Measurements from ENCODE around the gene NDUFB2.
"Not testable (repeated sequence)": the region's sequence is repeated elsewhere in the genome, so short reads cannot be mapped to it uniquely, and the experiment has no call there.

NDUFB2 gene

DNA sequence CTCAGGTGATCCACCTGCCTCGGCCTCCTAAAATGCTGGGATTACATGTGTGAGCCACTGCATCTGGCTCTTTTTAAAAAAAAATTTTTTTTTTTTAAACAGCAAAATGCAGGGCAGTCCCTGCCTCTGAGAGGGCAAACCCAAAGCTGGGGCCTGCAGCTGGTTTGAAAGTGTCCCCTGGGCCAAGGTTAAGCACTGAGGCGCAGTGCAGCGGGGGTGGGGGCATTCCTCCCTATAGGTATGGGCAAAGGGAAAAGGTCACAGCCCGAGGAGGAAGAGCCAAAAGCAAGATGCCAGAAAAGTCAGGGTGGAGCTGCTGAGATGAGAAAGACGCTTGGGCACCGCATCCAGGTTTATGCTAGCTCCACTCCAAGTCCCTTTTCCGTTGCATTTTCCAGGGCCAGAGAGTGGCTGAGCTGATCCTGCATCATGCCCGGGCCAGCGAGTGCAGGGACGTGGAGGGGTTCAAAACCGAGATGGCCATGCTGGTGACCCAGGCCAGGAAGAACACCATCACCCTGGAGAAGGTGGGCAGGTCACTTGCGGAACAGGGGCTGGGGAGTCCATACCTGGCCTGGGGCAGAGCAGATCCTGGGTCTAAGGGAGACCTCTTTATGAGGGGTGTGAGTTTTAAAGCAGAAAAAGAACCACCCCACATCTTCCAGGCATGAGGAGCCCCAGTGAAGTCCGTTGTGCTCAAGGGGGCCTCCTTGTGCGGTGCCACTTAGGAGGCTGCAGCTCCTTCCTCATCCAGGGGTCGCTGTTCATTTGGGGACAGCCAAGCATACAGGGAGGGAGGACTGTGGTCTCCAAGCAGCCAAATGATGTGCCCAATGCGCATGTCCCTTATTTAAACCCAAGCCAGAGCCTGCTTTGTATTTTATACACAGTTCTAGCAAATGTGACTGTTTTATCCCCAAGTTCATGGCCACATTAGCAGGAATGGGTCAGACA, 7.0 kb upstream of the NDUFB2 start:
- DNase-seq (ENCODE audit: low read depth in 2 of 2) = no peak

DNA sequence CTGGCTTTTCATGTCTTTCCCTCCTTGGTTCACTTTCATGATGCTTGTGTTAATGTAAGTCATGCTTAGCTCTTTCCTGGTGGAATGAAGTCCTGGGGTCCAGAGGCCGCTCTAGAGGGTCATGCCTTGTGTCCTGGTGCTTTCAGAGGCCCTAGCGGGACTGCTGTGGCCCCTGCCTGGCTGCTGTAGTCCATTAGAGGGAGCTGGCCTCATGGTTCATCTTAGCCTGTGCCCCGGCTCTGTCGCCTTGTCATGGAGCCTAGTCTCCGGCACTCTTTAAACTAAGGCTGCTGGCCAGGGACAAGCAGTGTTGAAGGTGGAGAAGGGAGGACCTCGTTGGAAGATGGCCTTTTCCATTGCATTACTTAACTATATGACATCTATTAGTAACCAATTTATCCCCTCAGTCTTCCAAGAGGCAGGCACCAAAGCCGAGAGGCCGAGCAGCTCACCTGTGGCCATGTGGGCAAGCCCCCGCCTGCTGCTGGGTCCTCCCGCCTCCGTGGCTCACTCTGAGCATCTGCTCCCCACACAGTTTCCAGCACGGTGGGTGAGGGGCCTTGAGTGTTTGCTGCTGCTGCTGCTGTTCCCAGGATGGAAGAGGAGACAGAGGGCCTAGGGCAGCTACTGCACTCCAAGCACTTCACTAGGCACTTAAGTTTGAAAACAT, 5.0 kb upstream of the NDUFB2 start:
- no peak for DNase-seq (ENCODE audit: low read depth in 2 of 2)

DNA sequence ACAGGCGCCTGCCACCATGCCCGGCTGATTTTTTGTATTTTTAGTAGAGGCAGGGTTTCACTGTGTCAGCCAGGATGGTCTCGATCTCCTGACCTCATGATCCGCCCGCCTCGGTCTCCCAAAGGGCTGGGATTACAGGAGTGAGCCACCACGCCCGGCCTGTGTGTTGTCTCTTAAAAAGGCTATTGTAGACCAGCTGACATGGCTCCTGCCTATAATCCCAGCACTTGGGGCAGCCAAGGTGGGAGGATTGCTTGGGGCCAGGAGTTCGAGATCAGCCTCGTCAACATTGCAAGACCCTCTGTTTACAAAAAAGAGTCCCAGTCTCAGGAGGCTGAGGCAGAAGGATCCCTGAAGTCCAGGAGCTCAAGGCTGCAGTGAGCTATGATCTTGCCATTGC, 2.7 kb upstream of the NDUFB2 start:
- DNase-seq (ENCODE audit: low read depth in 2 of 2) = not testable (repeated sequence)

DNA sequence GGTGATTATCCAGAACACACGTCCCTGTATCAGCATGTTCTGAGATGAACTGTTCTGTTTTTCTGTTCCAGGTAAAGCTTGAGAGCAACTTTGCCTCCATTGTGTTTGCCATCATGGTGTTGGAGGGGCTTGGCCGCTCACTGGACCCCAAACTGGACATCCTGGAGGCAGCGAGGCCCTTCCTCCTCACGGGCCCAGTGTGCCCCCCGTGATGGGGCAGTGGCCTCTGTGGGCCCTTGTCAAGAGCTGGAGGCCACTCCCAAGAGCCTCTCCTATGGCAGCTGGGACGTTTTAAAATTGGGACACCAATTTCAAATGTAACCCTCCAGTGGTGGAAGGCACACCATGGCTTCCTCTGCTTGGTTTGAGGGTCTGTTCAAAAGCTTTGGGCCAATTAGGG, 1.9 kb upstream of the NDUFB2 start:
- DNase-seq (ENCODE audit: low read depth in 2 of 2) = no peak

DNA sequence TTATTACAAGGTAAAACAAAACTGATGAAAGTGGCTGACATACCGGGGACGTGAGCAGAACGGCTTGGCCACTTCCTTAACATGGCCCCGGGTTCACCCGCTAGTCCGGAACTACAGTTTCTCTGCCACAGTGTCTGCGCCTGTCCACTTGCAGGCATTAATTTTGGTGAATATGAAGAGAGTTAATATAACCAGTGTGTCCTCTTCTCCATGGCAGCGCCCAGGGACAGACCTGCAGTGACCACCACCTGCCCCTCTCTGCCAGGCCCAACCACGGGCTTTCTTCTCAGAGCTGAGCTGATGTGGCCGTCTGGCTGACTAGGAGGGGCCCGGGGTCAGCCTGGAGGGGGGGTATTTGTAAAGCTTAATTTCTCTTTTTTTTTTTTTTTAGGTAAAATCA, 1.1 kb upstream of the NDUFB2 start:
- DNase-seq (ENCODE audit: low read depth in 2 of 2) = no peak

DNA sequence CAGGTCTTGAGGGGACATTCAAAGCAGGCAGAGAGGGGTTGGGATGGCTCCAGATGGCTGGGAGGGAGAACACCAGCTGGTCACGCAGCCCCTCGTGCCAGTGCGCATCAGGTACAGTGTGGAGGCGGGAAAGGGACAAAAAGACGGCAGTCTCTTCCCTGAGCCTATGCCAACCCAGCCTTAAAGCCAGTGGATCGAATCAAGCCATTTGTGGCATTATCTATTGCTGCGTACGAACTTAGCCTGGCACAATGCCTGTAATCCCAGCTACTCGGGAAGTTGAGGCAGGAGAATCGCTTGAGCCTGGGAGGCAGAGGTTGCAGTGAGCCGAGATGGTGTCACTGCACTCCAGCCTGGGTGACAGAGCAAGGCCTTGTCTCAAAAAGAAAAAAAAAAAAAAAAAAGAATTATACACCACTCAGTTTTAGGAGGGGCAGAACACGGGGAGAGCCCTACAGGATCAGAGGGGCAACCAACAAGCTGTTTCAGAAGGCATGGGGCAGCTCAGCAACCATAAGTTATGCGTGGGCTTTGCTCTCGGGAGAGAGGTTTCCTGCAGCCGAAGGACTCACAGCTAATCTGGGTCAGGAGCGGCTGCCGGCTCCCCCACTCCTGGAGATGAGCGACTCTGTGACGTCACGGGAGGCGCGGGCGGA, 356 bp upstream of the NDUFB2 start:
- DNase-seq (ENCODE audit: low read depth in 2 of 2) = peak; percentile 90 to 94

DNA sequence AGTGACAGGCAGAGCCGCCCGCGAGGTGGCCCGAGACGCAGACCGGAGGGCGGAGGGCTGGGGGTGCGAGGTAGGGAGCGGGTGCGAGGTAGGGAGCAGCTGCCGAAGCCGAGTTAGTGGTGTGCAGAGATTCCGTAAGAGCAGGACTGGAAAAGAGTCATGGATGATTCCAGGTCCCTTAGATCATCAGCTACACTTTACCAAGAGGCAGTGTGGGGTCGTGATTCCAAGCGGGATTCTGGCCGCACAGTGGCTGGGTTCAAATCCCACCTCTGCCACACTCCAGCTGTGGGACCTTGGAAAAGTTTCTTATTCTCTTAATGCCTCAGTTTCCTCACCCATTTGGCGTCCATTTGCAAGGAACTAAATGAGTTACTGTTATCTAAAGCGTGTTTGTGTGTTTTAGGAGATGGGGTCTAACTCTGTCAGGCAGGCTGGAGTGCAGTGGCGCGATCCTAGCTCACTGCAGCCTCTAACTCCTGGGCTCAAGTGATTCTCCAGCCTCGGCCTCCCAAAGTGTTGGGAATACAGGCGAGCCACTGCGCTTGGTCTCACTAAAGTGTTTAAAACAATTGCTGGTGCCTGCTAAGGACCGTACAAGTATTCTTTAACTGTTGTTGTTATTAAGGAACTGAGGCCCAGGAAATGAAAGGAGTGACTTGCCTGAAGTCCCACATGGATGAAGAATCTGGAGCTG, 1.1 kb downstream of the NDUFB2 start:
- no peak for DNase-seq (ENCODE audit: low read depth in 2 of 2)

DNA sequence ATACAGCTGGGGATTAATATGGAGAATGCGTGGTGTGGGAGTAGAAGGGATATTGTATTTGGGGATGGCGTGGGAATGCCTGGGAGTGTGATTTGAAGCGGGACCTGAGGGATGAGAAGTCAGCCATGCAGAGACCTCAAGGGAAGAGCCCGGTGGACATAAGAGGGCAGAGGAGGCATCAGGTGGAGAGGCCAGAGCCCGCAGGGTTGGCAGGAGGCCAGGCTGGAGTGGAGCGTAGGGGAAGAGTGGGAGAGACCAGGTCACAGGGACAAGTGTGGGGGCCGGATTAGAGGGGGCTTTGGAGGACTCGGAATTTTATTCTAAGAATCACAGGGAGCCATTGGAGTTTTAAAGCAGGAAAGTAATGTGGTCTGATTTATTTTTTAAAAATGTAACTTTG, 2.0 kb downstream of the NDUFB2 start:
- DNase-seq (ENCODE audit: low read depth in 2 of 2) = no peak

DNA sequence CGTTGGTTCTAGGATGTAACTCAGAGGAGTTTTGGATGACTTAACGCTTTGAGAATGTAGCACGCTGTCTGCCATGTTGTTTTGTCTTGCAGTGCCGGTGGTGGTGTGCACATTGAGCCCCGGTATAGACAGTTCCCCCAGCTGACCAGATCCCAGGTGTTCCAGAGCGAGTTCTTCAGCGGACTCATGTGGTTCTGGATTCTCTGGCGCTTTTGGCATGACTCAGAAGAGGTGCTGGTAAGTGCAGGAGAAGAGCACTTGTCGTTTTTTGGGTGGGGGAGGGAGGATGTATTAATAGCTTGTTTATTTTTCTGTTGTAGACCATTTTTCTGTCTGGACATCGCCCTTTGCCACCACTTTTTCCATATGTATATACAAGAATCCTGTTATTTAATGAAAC, 6.3 kb downstream of the NDUFB2 start:
- no peak for DNase-seq (ENCODE audit: low read depth in 2 of 2)

DNA sequence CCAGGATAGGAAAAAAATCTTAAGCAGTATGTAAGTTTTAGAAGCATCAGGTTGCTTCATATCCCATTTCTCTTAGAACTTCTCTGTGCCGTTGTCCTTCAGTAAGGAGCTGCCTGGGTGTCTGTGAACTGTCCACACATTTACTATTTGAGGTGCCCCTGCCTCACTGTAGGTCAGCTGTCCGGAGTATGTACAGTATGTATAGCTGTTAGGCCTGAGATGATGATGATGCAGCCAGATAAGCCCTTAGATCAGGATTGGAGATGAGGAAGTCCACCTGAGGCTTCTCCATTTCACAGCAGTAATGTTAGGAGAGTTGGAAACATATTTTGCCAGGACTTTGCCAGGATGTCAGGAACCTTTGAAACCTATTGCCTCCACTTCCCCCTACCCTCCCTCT, 7.7 kb downstream of the NDUFB2 start:
- no peak for DNase-seq (ENCODE audit: low read depth in 2 of 2)

DNA sequence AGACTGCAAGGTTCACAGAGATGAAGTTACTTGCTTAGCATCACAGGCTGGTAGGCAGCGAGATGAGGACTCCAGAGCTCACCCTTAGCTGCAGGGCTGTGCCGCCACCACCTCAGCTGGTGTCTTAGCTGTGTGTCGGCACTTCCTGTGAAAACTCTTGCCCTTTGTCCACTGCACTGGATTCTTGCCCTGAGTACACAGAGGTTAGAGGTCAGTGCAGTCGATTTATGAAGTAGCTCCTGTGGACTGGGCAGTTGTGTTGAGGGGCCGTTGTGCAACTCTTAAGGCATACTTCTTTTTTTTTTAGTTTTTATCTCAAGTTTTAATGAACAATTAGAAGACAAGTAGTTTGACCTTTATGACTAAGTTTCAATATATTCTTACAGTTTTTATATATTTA, 10.6 kb downstream of the NDUFB2 start:
- DNase-seq (ENCODE audit: low read depth in 2 of 2) = no peak

DNA sequence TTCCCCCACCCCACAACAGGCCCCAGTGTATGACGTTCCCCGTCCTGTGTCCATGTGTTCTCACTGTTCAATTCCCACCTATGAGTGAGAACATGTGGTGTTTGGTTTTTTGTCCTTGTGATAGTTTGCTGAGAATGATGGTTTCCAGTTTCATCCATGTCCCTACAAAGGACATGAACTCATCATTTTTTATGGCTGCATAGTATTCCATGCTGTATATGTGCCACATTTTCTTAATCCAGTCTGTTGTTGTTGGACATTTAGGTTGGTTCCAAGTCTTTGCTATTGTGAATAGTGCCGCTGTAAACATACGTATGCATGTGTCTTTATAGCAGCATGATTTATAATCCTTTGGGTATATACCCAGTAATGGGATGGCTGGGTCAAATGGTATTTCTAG, 12.3 kb downstream of the NDUFB2 start:
- not testable (repeated sequence) for DNase-seq (ENCODE audit: low read depth in 2 of 2)

DNA sequence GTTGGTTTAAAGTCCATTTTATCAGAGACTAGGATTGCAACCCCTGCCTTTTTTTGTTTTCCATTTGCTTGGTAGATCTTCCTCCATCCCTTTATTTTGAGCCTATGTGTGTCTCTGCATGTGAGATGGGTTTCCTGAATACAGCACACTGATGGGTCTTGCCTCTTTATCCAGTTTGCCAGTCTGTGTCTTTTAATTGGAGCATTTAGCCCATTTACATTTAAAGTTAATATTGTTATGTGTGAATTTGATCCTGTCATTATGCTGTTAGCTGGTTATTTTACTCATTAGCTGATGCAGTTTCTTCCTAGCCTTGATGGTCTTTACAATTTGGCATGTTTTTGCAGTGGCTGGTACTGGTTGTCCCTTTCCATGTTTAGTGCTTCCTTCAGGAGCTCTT, 15.9 kb downstream of the NDUFB2 start:
- not testable (repeated sequence) for DNase-seq (ENCODE audit: low read depth in 2 of 2)

DNA sequence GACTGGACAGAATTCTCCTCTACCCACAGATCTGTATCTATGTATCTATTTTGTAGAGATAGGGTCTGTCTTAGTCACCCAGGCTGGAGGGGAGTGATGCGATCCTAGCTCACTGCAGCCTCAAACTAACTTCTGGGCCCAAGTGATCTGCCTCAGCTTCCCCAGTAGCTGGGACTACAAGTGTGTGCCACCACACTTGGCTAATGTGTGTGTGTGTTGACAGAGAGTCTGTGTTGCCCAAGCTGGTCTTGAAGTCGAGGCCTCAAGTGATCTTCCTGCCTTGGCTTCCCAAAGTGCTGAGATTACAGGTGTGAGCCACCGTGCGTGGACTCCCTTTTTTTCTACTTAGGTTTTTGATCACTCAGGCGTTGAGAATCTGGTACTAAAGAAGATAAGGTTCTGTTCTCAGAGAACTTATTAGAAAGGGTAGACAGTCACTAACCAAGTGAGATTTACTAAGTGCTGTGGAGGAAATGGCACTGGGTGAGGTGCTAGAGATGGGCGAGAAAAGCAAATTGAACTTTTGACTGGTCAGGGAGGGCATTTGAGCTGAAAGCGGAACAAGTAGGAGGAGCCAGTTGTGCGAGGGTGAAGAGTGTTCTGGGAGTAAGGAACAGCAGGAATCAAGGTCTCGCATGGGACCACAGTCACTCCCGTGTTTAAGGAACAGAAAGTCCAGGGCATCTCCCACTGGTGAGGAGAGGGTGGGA, 18.0 kb downstream of the NDUFB2 start:
- DNase-seq (ENCODE audit: low read depth in 2 of 2) = no peak

DNA sequence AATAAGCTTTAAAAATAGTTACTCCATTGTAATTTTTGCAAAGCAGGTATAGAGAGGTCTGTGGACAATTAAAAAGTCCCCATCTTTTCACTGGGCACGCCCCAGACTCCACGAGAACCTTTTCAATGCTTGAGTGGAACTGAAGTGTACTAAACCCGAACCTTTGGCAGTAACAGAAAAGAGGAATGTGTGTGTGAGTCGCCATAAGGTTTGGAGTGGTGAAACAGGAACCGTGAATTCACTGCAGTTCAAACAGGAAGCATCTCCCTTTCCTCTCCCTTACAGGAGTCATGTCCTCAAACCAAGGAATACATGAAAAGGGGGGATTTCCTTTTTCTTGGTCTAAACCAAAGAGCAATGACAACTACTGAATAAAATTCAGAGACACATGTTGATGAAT, 23.2 kb downstream of the NDUFB2 start:
- DNase-seq (ENCODE audit: low read depth in 2 of 2) = no peak

DNA sequence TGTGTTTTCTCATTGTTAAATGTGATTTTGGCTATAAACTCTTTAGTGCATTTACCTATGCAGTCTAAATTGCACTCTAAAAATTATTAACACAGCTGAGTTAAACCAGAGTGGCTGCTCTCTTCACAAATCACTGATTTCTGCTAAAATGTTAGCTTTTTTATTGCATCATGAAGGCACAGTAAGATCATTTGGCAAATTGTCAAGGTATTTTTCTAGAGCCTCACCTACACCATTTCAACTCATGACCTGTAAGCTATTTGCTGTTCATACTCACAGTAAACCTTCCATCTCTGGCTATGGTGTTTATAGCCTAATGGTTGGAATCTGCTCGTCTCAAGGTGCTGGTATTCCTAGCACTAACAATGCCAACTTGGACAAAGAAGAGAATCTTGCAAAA, 25.7 kb downstream of the NDUFB2 start:
- no peak for DNase-seq (ENCODE audit: low read depth in 2 of 2)

DNA sequence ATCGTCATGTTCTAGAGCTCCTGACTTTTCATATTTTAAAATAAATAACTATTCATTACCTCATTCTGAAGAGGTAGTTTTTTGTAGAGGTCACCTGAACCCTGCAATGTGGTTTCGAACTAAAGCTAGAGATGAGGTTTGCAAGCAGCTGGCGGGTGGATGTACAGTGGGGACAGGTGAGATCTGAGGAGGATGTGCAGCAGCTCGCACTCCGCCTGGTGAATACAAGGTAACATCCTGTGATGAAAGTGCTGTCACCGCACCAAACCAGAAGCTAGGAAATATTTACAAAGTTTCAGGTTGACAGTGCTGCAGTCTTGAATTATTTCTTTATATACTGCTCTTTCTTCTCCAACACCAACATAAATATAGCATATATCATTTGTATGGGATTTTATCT, 26.5 kb downstream of the NDUFB2 start:
- DNase-seq (ENCODE audit: low read depth in 2 of 2) = peak; percentile 16 to 33

DNA sequence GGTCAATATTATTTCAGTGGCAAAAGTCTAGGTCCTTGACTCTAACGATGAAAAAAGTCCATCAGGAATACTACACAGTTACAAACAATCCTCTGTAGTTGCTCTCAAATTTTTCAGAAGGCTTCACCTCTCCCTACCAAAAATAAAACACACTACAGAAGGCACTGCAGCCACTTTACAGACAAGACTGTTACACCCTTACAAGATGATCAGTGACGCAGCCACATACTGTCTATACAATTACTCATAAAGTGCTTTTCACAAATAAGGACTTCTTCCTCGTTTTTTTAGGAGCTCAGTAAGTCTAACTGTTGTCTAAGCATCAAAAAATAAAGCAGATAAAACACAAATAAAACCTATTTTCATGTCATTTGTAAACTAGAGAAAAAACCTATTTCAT, 27.1 kb downstream of the NDUFB2 start:
- no peak for DNase-seq (ENCODE audit: low read depth in 2 of 2)

DNA sequence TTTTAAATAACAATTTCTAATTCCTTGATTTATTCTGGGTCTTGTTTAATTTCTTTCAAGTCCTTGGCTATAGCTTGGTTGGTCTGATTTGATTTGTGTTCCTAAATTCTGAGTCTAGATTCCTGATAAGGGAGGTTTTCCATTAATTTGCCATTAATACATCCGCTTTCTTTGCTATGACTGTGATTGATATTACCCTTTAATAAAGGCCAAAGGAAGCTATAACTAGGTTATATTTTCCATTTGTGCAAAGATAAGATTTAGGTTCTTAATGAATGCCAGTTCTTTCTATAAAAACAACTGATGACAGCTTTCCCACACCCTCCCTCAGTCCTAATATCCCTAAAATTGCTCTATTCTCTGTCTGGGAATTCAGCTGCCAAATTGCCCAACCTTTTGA, 28.2 kb downstream of the NDUFB2 start:
- no peak for DNase-seq (ENCODE audit: low read depth in 2 of 2)

DNA sequence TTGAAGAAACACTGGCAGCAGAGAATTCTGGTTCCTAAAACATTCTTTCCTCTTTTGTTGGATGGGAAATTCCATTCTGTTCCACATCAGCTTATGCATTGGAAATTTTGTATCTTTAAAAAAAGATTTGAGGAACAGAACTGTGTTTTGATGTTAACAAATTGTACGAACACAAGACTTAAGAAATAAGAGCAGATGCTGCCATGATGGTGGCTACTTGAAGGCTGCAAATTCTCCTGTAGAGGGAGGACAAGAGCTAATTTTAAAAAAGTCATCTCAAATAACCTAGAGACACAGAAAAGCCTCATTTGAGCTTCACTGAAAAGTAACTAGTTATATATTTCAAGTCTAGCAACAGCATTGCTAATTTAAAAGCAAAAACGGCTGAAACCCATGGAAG, 29.8 kb downstream of the NDUFB2 start:
- no peak for DNase-seq (ENCODE audit: low read depth in 2 of 2)

DNA sequence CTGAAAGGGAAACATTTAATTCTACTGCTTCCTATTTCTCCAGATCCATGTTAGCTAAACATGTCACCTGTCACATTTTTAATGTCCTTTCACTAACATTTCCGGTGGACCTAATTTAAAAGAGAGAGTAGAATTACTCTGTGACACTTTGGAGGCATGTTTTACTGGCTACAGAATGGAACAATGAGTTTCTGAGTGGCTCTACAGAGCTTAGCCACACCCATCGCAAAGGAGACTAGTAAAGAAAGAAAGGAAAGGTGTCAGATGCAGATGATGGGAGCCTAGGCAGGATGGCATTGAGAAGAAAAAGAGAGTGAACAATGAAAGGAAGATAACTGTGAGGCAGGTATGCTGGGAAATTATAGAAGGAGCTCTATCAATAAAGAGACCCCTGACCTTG, 35.9 kb downstream of the NDUFB2 start:
- DNase-seq (ENCODE audit: low read depth in 2 of 2) = no peak

DNA sequence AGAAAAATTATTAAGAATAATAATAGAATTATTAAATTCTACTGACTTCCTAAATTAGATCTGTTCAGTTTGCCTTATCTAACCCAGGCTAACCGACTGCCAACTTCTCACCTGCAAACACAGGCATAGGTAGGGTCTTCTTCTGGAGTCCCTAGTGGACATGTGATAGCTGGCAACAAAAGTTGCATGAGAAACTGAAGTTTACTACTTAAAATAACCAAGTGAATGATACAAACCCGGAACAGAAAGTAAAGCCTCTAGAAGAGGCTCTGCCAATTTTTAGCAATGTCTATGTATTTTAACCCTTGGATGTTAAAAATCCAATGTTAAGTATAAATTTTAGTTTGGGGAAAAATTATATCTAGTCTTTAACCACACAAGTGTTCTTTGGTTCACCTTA, 37.6 kb downstream of the NDUFB2 start:
- DNase-seq (ENCODE audit: low read depth in 2 of 2) = no peak
